ENCODE results near the gene CUL3.
A peak's percentile ranks its signal among the peaks of the same experiment; 100 is the strongest.
"Not testable (repeated sequence)": the region's sequence is repeated elsewhere in the genome, so short reads cannot be mapped to it uniquely, and the experiment has no call there.

Gene CUL3

GRCh38 chr2:224585211-224586088 is at the start of gene CUL3:
Gene CUL3 (minus strand): TSS chr2:224585363. CDS start chr2:224585009, 354 bp downstream.
- peak; percentile 99 for DNase-seq (ENCODE audit: low read depth, low spot score)

GRCh38 chr2:224630659-224631550 is 45.7 kb upstream of the CUL3 start:
- no peak for DNase-seq (ENCODE audit: low read depth, low spot score)

GRCh38 chr2:224628416-224628815 is 43.3 kb upstream of the CUL3 start:
- no peak for DNase-seq (ENCODE audit: low read depth, low spot score)

- no peak for DNase-seq (ENCODE audit: low read depth, low spot score)
Measured at GRCh38 chr2:224626735-224627134, 41.6 kb upstream of the CUL3 start.

- DNase-seq (ENCODE audit: low read depth, low spot score), result no peak
Measured at GRCh38 chr2:224613543-224614286, 28.6 kb upstream of the CUL3 start.

GRCh38 chr2:224612578-224612977 is 27.4 kb upstream of the CUL3 start:
- no peak for DNase-seq (ENCODE audit: low read depth, low spot score)

- no peak for DNase-seq (ENCODE audit: low read depth, low spot score)
Measured at GRCh38 chr2:224611938-224612337, 26.8 kb upstream of the CUL3 start.

- no peak for DNase-seq (ENCODE audit: low read depth, low spot score)
Measured at GRCh38 chr2:224608104-224608503, 22.9 kb upstream of the CUL3 start.

GRCh38 chr2:224603746-224604500 is 18.8 kb upstream of the CUL3 start:
- DNase-seq (ENCODE audit: low read depth, low spot score), result not testable (repeated sequence)

GRCh38 chr2:224602778-224603375 is 17.7 kb upstream of the CUL3 start:
- DNase-seq (ENCODE audit: low read depth, low spot score), result not testable (repeated sequence)

GRCh38 chr2:224601923-224602322 is 16.8 kb upstream of the CUL3 start:
- DNase-seq (ENCODE audit: low read depth, low spot score), result no peak

- DNase-seq (ENCODE audit: low read depth, low spot score), result no peak
Measured at GRCh38 chr2:224598678-224599077, 13.5 kb upstream of the CUL3 start.

- no peak for DNase-seq (ENCODE audit: low read depth, low spot score)
Measured at GRCh38 chr2:224596289-224596688, 11.1 kb upstream of the CUL3 start.

- DNase-seq (ENCODE audit: low read depth, low spot score), result no peak
Measured at GRCh38 chr2:224595518-224595917, 10.4 kb upstream of the CUL3 start.

- DNase-seq (ENCODE audit: low read depth, low spot score), result no peak
Measured at GRCh38 chr2:224594840-224595239, 9.7 kb upstream of the CUL3 start.

GRCh38 chr2:224591220-224591619 is 6.1 kb upstream of the CUL3 start:
- no peak for DNase-seq (ENCODE audit: low read depth, low spot score)

- no peak for DNase-seq (ENCODE audit: low read depth, low spot score)
Measured at GRCh38 chr2:224586127-224586695, 1.0 kb upstream of the CUL3 start.

GRCh38 chr2:224584785-224585210 is 365 bp downstream of the CUL3 start:
- peak; percentile 68 for DNase-seq (ENCODE audit: low read depth, low spot score)

- peak; percentile 67 for DNase-seq (ENCODE audit: low read depth, low spot score)
Measured at GRCh38 chr2:224584111-224584784, 915 bp downstream of the CUL3 start.

- DNase-seq (ENCODE audit: low read depth, low spot score), result not testable (repeated sequence)
Measured at GRCh38 chr2:224583033-224583432, 2.1 kb downstream of the CUL3 start.

Measured in astrocyte of the hippocampus (primary cell).